Measurements from ENCODE around the gene TYW1B. TPM values are rescaled to one million over a fixed set of nuclear protein-coding genes. Genes with fewer than 3 reads are reported as not detected.
A peak's percentile ranks its signal among the peaks of the same experiment; 100 is the strongest.
"Not testable (repeated sequence)": the region's sequence is repeated elsewhere in the genome, so short reads cannot be mapped to it uniquely, and the experiment has no call there.

The TYW1B gene
- total and polyA plus RNA-seq, 2 of the 4 experiments (the other 2 are of a cell fraction) = 1.0 to 1.8 TPM

DNA sequence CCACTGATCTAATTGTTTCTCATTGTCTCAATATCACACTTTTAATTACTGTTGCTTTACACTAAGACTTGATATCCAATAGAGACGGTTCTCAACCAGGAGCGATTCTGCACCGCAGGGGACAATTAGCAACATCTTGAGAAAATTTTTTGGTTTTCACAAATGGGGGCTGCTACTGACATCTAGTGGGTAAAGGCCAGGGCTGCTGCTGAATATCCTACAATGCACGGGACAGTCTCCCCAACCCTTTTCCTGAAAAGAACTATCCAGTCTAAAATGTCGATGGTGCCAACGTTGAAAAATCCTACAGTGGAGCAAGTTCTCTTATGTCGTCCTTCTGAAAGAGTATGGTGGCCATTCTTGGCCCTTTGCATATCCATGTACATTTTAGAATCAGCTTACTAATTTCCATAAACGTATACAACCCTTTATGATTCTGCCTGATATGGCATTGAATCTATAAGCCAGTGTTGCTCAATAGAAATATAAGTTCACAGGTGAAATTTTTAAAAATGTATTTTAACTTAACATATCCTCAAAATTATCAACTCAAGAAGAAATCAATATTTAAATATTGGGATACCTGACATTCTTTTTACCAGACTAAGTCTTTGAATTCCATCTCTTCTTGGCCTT lies 192.6 kb downstream of the TYW1B start:
- H3K4me1 ChIP-seq (ENCODE audit: control insufficient read depth, insufficient read depth, low read length); H4K20me1 ChIP-seq (ENCODE audit: insufficient read depth, low read length); H3K4me2 ChIP-seq (ENCODE audit: low read depth, low read length); H4K8ac ChIP-seq (ENCODE audit: low read depth in 2 of 2, low read length in 2 of 2); H2BK120ac ChIP-seq (ENCODE audit: low read depth, low read length); H3K27ac ChIP-seq (ENCODE audit: insufficient read depth, low read length); H3K23ac ChIP-seq (ENCODE audit: low read depth, low read length); H3K79me1 ChIP-seq (ENCODE audit: low read depth in 1 of 2, low read length in 2 of 2); H3K4ac ChIP-seq (ENCODE audit: low read depth, low read length); DNase-seq; H2BK20ac ChIP-seq (ENCODE audit: low read depth, low read length); H3K9me1 ChIP-seq (ENCODE audit: insufficient read depth, low read length); dilution Hi-C loops (cut with HindIII; ENCODE audit: low sequenced_read_pairs, unreplicated experiment); intact Hi-C loops (cut with micrococcal nuclease); H2BK15ac ChIP-seq (ENCODE audit: low read depth, low read length); H2AFZ ChIP-seq (replicated peaks; ENCODE audit: low read length, poor library complexity); H2AK5ac ChIP-seq (ENCODE audit: low read depth, low read length); H3K18ac ChIP-seq (ENCODE audit: low read depth, low read length); H3K9me3 ChIP-seq (ENCODE audit: control insufficient read depth, insufficient read depth, low read length); H3K9ac ChIP-seq (ENCODE audit: low read depth, low read length); H2BK5ac ChIP-seq (ENCODE audit: low read depth, low read length, poor library complexity, severe bottlenecking); H3K56ac ChIP-seq (ENCODE audit: extremely low read depth, insufficient read depth, low read length); H3K4me3 ChIP-seq (ENCODE audit: insufficient read depth, low read depth, low read length); H4K91ac ChIP-seq (ENCODE audit: insufficient read depth, low read depth, low read length); H4K5ac ChIP-seq (ENCODE audit: low read depth, low read length); H3K27me3 ChIP-seq (ENCODE audit: control insufficient read depth, insufficient read depth, low read length); H2AK9ac ChIP-seq (replicated peaks; ENCODE audit: low read depth, low read length, poor library complexity); H3K36me3 ChIP-seq (ENCODE audit: control insufficient read depth, insufficient read depth, low read length); H3K14ac ChIP-seq (replicated peaks; ENCODE audit: low read depth, low read length); POLR2A ChIA-PET (ENCODE audit: unreplicated experiment); BruUV-seq (replicated peaks); CTCF ChIA-PET: not testable (repeated sequence)
- peak; percentile 93 for ATAC-seq (ENCODE audit: low read depth)
- TF ChIP-seq, protein P1, sequence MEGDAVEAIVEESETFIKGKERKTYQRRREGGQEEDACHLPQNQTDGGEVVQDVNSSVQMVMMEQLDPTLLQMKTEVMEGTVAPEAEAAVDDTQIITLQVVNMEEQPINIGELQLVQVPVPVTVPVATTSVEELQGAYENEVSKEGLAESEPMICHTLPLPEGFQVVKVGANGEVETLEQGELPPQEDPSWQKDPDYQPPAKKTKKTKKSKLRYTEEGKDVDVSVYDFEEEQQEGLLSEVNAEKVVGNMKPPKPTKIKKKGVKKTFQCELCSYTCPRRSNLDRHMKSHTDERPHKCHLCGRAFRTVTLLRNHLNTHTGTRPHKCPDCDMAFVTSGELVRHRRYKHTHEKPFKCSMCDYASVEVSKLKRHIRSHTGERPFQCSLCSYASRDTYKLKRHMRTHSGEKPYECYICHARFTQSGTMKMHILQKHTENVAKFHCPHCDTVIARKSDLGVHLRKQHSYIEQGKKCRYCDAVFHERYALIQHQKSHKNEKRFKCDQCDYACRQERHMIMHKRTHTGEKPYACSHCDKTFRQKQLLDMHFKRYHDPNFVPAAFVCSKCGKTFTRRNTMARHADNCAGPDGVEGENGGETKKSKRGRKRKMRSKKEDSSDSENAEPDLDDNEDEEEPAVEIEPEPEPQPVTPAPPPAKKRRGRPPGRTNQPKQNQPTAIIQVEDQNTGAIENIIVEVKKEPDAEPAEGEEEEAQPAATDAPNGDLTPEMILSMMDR (conservative IDR thresholded peaks at IDR 0.05; ENCODE audit: low read depth, low read length) = peak; percentile 27; the same call in 1 of the 2 replicates
- peak; percentile 13; the same call in 1 of the 2 replicates for TF ChIP-seq RAD21 (IDR thresholded peaks at IDR 0.05; ENCODE audit: low read length)
- WGBS, 2 experiments (ENCODE audit: extremely low coverage in 2 of 2, insufficient read length in 1 of 2) = no CpG with 5 or more reads among the region's 8 CpGs
- in situ Hi-C loops (cut with MboI; ENCODE audit: low sequenced_read_pairs) = loop anchor here (25.0 kb wide), 1 partner anchor 1773 kb away; no protein-coding TSS in a partner anchor

DNA sequence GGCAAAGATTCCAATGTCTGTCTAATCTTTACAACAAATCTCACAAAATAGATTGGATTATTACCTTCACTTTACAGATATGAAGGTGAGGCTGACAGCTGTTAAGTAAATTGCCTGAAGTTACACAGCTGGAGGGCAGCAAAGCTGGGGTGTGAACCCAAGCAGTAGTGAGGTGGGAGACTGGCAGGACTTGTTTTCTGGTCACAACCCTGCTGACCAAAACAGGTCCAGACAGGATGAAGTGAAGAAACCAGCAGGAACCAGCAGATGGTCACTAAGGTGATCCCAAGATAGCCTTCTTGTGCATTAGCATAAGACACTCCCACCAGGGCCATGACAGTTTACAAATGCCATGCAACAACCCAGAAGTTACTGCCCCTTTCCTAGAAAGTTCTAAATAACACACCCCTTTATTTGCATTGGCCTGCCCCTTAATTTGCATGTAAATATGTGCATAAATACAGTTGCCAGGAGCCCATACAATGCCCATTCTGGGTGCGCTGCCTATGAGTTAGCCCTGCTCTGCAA lies 195.2 kb downstream of the TYW1B start:
- ATAC-seq (ENCODE audit: low read depth); intact Hi-C loops (cut with micrococcal nuclease); H3K4me3 ChIP-seq (ENCODE audit: insufficient read depth, low read depth, low read length); H2BK5ac ChIP-seq (ENCODE audit: low read depth, low read length, poor library complexity, severe bottlenecking); H2BK120ac ChIP-seq (ENCODE audit: low read depth, low read length); H3K14ac ChIP-seq (replicated peaks; ENCODE audit: low read depth, low read length); H2AK5ac ChIP-seq (ENCODE audit: low read depth, low read length); H2BK20ac ChIP-seq (ENCODE audit: low read depth, low read length); dilution Hi-C loops (cut with HindIII; ENCODE audit: low sequenced_read_pairs, unreplicated experiment); H4K8ac ChIP-seq (ENCODE audit: low read depth in 2 of 2, low read length in 2 of 2); H4K5ac ChIP-seq (ENCODE audit: low read depth, low read length); H3K27me3 ChIP-seq (ENCODE audit: control insufficient read depth, insufficient read depth, low read length); H3K27ac ChIP-seq (ENCODE audit: insufficient read depth, low read length); H4K91ac ChIP-seq (ENCODE audit: insufficient read depth, low read depth, low read length); H2AFZ ChIP-seq (replicated peaks; ENCODE audit: low read length, poor library complexity); H3K9me3 ChIP-seq (ENCODE audit: control insufficient read depth, insufficient read depth, low read length); H3K4ac ChIP-seq (ENCODE audit: low read depth, low read length); H3K4me1 ChIP-seq (ENCODE audit: control insufficient read depth, insufficient read depth, low read length); H3K9me1 ChIP-seq (ENCODE audit: insufficient read depth, low read length); H3K56ac ChIP-seq (ENCODE audit: extremely low read depth, insufficient read depth, low read length); DNase-seq; POLR2A ChIA-PET (ENCODE audit: unreplicated experiment); H3K79me1 ChIP-seq (ENCODE audit: low read depth in 1 of 2, low read length in 2 of 2); CTCF ChIA-PET; H3K36me3 ChIP-seq (ENCODE audit: control insufficient read depth, insufficient read depth, low read length); H4K20me1 ChIP-seq (ENCODE audit: insufficient read depth, low read length); H2BK15ac ChIP-seq (ENCODE audit: low read depth, low read length); H3K9ac ChIP-seq (ENCODE audit: low read depth, low read length); H3K4me2 ChIP-seq (ENCODE audit: low read depth, low read length); BruUV-seq (replicated peaks); H3K18ac ChIP-seq (ENCODE audit: low read depth, low read length); H2AK9ac ChIP-seq (replicated peaks; ENCODE audit: low read depth, low read length, poor library complexity); H3K23ac ChIP-seq (ENCODE audit: low read depth, low read length): not testable (repeated sequence)
- no CpG with 5 or more reads among the region's 1 CpG for WGBS, 2 experiments (ENCODE audit: extremely low coverage in 2 of 2, insufficient read length in 1 of 2)
- in situ Hi-C loops (cut with MboI; ENCODE audit: low sequenced_read_pairs) = loop anchor here (25.0 kb wide), 1 partner anchor 1771 kb away; no protein-coding TSS in a partner anchor

Data from IMR-90 (cell line).